ENCODE measurements around the gene ZFP36.

GRCh38 chr19:39415111-39416046 lies 8.7 kb downstream of the ZFP36 start:
- TF ChIP-seq CTCF (IDR thresholded peaks at IDR 0.05) (no peak), POLR2A (IDR thresholded peaks at IDR 0.05) (no peak)
